GM19193 (cell line): Measurements from ENCODE around the gene MBD3L5.
"Not testable (repeated sequence)": the region's sequence is repeated elsewhere in the genome, so short reads cannot be mapped to it uniquely, and the experiment has no call there.

Experiments
- POLR2A ChIP-seq: IDR thresholded peaks from 4 replicates; pipeline ENCODE4 v1.6.1; 2011; ENCODE audit not compliant: insufficient read depth, insufficient read length; ENCODE audit errors: extremely low read depth

Gene MBD3L5

GRCh38 chr19:7040079-7040478 is 9.7 kb downstream of the MBD3L5 start, which contains the start of gene MBD3L4:
Gene MBD3L4 (minus strand): TSS chr19:7040179. CDS start chr19:7040144, 35 bp downstream.
- not testable (repeated sequence) for TF ChIP-seq POLR2A

GRCh38 chr19:7049021-7049420 is 18.6 kb downstream of the MBD3L5 start, which contains the start of gene MBD3L2:
Gene MBD3L2 (plus strand): TSS chr19:7049321. CDS start chr19:7049374, 53 bp downstream.
- TF ChIP-seq POLR2A, result not testable (repeated sequence)

- not testable (repeated sequence) for TF ChIP-seq POLR2A
Observed at GRCh38 chr19:7058576-7058975, 28.2 kb downstream of the MBD3L5 start, which contains the start of gene MBD3L3. Gene MBD3L3 (minus strand): TSS chr19:7058676. CDS start chr19:7058605, 71 bp downstream.

GRCh38 chr19:7063339-7063738 is 33.0 kb downstream of the MBD3L5 start:
- TF ChIP-seq POLR2A, result no peak

- TF ChIP-seq POLR2A, result no peak
Observed at GRCh38 chr19:7063764-7064418, 33.5 kb downstream of the MBD3L5 start.

GRCh38 chr19:7067716-7068115 is 37.3 kb downstream of the MBD3L5 start:
- no peak for TF ChIP-seq POLR2A

GRCh38 chr19:7068599-7068998 is 38.2 kb downstream of the MBD3L5 start:
- no peak for TF ChIP-seq POLR2A

- TF ChIP-seq POLR2A, result peak; percentile 96
Observed at GRCh38 chr19:7069042-7069903, 38.9 kb downstream of the MBD3L5 start, which contains the start of gene ZNF557. Gene ZNF557 (plus strand): TSS chr19:7069703. CDS start chr19:7075075, 5,372 bp downstream.

- TF ChIP-seq POLR2A, result no peak
Observed at GRCh38 chr19:7069904-7070226, 39.5 kb downstream of the MBD3L5 start.

- TF ChIP-seq POLR2A, result no peak
Observed at GRCh38 chr19:7072541-7072940, 42.2 kb downstream of the MBD3L5 start.

- TF ChIP-seq POLR2A, result no peak
Observed at GRCh38 chr19:7074705-7075282, 44.4 kb downstream of the MBD3L5 start.

GRCh38 chr19:7076151-7076550 is 45.8 kb downstream of the MBD3L5 start:
- TF ChIP-seq POLR2A, result no peak

- no peak for TF ChIP-seq POLR2A
Observed at GRCh38 chr19:7078008-7078407, 47.6 kb downstream of the MBD3L5 start.
